Right lobe of liver (tissue), 6 donors: ENCODE data around the gene SPIRE1. TPM values are rescaled to one million over a fixed set of nuclear protein-coding genes. Genes with fewer than 3 reads are reported as not detected.

Experiments
- ATAC-seq, 4 donors: fragments of 200-7000 bp; cut with Tn5 transposase; one replicate each; pipeline ENCODE4 v1.9.1; 2020; ENCODE audit warnings: mild to moderate bottlenecking in 4 of 4, moderate library complexity in 4 of 4
- DNase-seq, 3 donors: peaks; one replicate each; pipeline ENCODE4 v3.0.0-alpha.2; 2020
- H3K27ac ChIP-seq, 3 donors: fragments of 200-600 bp; one replicate each; pipeline ENCODE4 v1.8.0; 2022
- H3K27me3 ChIP-seq, 2 donors: fragments of 200-600 bp; one replicate each; pipeline ENCODE4 v1.8.0; 2022
- H3K36me3 ChIP-seq, 4 donors: fragments of 200-600 bp; sonication (generic) in 1 of 4; one replicate each; pipeline versions ENCODE4 v1.5.1 to v1.8.0; 2017 to 2022; ENCODE audit warnings: control low read depth in 1 of 4
- H3K4me1 ChIP-seq, 4 donors: fragments of 200-600 bp; sonication (generic) in 1 of 4; one replicate each; pipeline versions ENCODE4 v1.5.1 to v1.8.0; 2017 to 2022; ENCODE audit warnings: control low read depth in 1 of 4
- H3K4me3 ChIP-seq, 3 donors: fragments of 200-600 bp; one replicate each; pipeline ENCODE4 v1.8.0; 2022
- H3K9me3 ChIP-seq, 4 donors: fragments of 200-600 bp; sonication (generic) in 1 of 4; one replicate each; pipeline versions ENCODE4 v1.5.1 to v1.8.0; 2017 to 2022; ENCODE audit warnings: control low read depth in 1 of 4
- CTCF ChIP-seq, 4 donors: fragments of 200-600 bp in 3 of 4; fragments of 450-650 bp in 1 of 4; IDR thresholded peaks; one replicate each; pipeline versions ENCODE4 v1.5.1 to v1.8.0; 2016 to 2022; ENCODE audit warnings: antibody characterized with exemption in 4 of 4, mild to moderate bottlenecking in 2 of 4
- POLR2A ChIP-seq: fragments of 450-650 bp; IDR thresholded peaks from one replicate; pipeline ENCODE4 v1.6.1; 2017; ENCODE audit warnings: antibody characterized with exemption, mild to moderate bottlenecking
- WGBS: methylation state at CpG from one replicate; pipeline ENCODE4 v1.1.6; 2018; ENCODE audit warnings: low coverage, low lambda C conversion rate; ENCODE audit not compliant: insufficient coverage; ENCODE audit errors: missing lambda C conversion rate; 5-methylcytosine and 5-hydroxymethylcytosine counted together
- intact Hi-C, 2 donors: fragments of 100-400 bp; cut with DNase I; formaldehyde crosslinking; loops; one replicate each; pipeline versions ENCODE4 v1.11.2 to v1.14.1; 2022
- total RNA-seq, 6 experiments: library from RNA; depleted of rRNA in 2 of 6; stranded (reverse); fragments of >200 nt in 2 of 6; fragmentation: NEBNext Ultra II Directional in 3 of 6; extraction: Animal tissue kit (Norgen Biotek cat#: 25700) in 3 of 6; gene quantifications; one replicate each; pipeline versions ENCODE4 v1.1.0 to v1.2.4, GENCODE V29; 2016 to 2023
- donor health status: DM: no; HTN: yes; CAD: no.
- donor health status: DM: no; HTN: no; CAD: no.
- donor health status: DM: no; HTN: no; CAD: no.
- donor health status: DM: no; HTN: yes; CAD: no.
- donor health status: DM: no; HTN: yes; CAD: no.

SPIRE1 gene
- total RNA-seq, 6 experiments from 2014 or later = 2.2 to 19.1 (median 7.9) TPM

GRCh38 chr18:12595571-12596255 lies 62.2 kb downstream of the SPIRE1 start:
- H3K9me3 ChIP-seq = no peaks in the 10 kb centered on the region
- DNase-seq (no peak), ATAC-seq (peak in 2 of 4 donors; percentile 9 to 25)
- H3K27ac ChIP-seq = no peak overlapping the region
- no peaks in the 10 kb centered on the region for H3K36me3 ChIP-seq
- H3K4me1 ChIP-seq = no peaks in the 10 kb centered on the region
- intact Hi-C loops = no loop called here
- no peaks in the 10 kb centered on the region for H3K27me3 ChIP-seq
- H3K4me3 ChIP-seq = no peak overlapping the region
- TF ChIP-seq POLR2A = no peak
- no peak for TF ChIP-seq CTCF (IDR thresholded peaks at IDR 0.05)

- Histone ChIP-seq H3K27me3 (no peaks in the 10 kb centered on the region), H3K27ac (no peak overlapping the region), H3K9me3 (no peaks in the 10 kb centered on the region), H3K36me3 (no peaks in the 10 kb centered on the region), H3K4me1 (no peaks in the 10 kb centered on the region), H3K4me3 (no peak overlapping the region)
- intact Hi-C loops = no loop called here
- no peak for TF ChIP-seq POLR2A
- no peak for TF ChIP-seq CTCF (IDR thresholded peaks at IDR 0.05)
- WGBS = 87% methylated on average over 8 of the region's 8 CpGs
- ATAC-seq (no peak), DNase-seq (no peak)
These were observed 64.0 kb downstream of the SPIRE1 start for GRCh38 chr18:12593866-12594265.

- Histone ChIP-seq H3K36me3 (no peaks in the 10 kb centered on the region), H3K4me3 (no peak overlapping the region), H3K27me3 (no peaks in the 10 kb centered on the region), H3K4me1 (no peaks in the 10 kb centered on the region), H3K9me3 (no peaks in the 10 kb centered on the region), H3K27ac (no peak overlapping the region)
- no peak for DNase-seq
- 77% methylated on average over 5 of the region's 5 CpGs for WGBS
- intact Hi-C loops = no loop called here
- TF ChIP-seq POLR2A (no peak), CTCF (IDR thresholded peaks at IDR 0.05) (no peak)
- no peak for ATAC-seq
These were observed 65.2 kb downstream of the SPIRE1 start for GRCh38 chr18:12592597-12593127.

GRCh38 chr18:12589448-12589847 lies 68.5 kb downstream of the SPIRE1 start:
- Histone ChIP-seq H3K4me3 (no peak overlapping the region), H3K27ac (peak overlapping the region in 1 of 3 donors; percentile 14), H3K9me3 (no peaks in the 10 kb centered on the region), H3K4me1 (no peaks in the 10 kb centered on the region), H3K36me3 (no peaks in the 10 kb centered on the region), H3K27me3 (no peaks in the 10 kb centered on the region)
- ATAC-seq (peak; percentile 78 to 94 (median 90)), DNase-seq (no peak)
- TF ChIP-seq POLR2A (no peak), CTCF (IDR thresholded peaks at IDR 0.05) (no peak)
- intact Hi-C loops = no loop called here

GRCh38 chr18:12586956-12587355 lies 71.0 kb downstream of the SPIRE1 start:
- H3K27me3 ChIP-seq = no peaks in the 10 kb centered on the region
- TF ChIP-seq CTCF (IDR thresholded peaks at IDR 0.05) = no peak
- TF ChIP-seq POLR2A = no peak
- H3K9me3 ChIP-seq = no peaks in the 10 kb centered on the region
- no peak overlapping the region for H3K27ac ChIP-seq
- WGBS = 89% methylated on average over 1 of the region's 1 CpG
- intact Hi-C loops = no loop called here
- no peak for ATAC-seq
- H3K4me3 ChIP-seq = no peak overlapping the region
- no peaks in the 10 kb centered on the region for H3K4me1 ChIP-seq
- H3K36me3 ChIP-seq = no peaks in the 10 kb centered on the region
- DNase-seq = no peak
